Trophoblast cell (in vitro differentiated cells and primary cell): ENCODE data around the gene ZNF718. TPM values are rescaled to one million over a fixed set of nuclear protein-coding genes. Genes with fewer than 3 reads are reported as not detected.
"Not testable (repeated sequence)": the region's sequence is repeated elsewhere in the genome, so short reads cannot be mapped to it uniquely, and the experiment has no call there.

Experiments
- DNase-seq, 2 donors: peaks; one replicate each; pipeline ENCODE4 v3.0.0-alpha.2; 2016
- H2AFZ ChIP-seq: 2 replicates; pipeline ENCODE4 v1.6.1; 2013; ENCODE audit warnings: low read length, moderate library complexity, mild to moderate bottlenecking; ENCODE audit not compliant: insufficient read depth, poor library complexity
- H2AK5ac ChIP-seq: 2 replicates; pipeline ENCODE4 v1.6.1; 2013; ENCODE audit warnings: mild to moderate bottlenecking, low read length
- H2BK120ac ChIP-seq: 2 replicates; pipeline ENCODE4 v1.6.1; 2013; ENCODE audit warnings: low read length, mild to moderate bottlenecking, moderate library complexity; ENCODE audit not compliant: insufficient read depth, poor library complexity
- H2BK12ac ChIP-seq: 2 replicates; pipeline ENCODE4 v1.6.1; 2013; ENCODE audit warnings: mild to moderate bottlenecking, low read length, moderate library complexity
- H2BK5ac ChIP-seq: 2 replicates; pipeline ENCODE4 v1.6.1; 2013; ENCODE audit warnings: low read length, low read depth, moderate library complexity, mild to moderate bottlenecking; ENCODE audit not compliant: poor library complexity
- H3K14ac ChIP-seq: 2 replicates; pipeline ENCODE4 v1.6.1; 2013; ENCODE audit warnings: mild to moderate bottlenecking, low read length
- H3K18ac ChIP-seq: 2 replicates; pipeline ENCODE4 v1.6.1; 2013; ENCODE audit warnings: mild to moderate bottlenecking, low read length
- H3K23ac ChIP-seq: 2 replicates; pipeline ENCODE4 v1.6.1; 2013; ENCODE audit warnings: low read length
- H3K27ac ChIP-seq: 2 replicates; pipeline ENCODE4 v1.5.1; 2013; ENCODE audit warnings: low read depth, mild to moderate bottlenecking, inconsistent platforms, low read length, moderate library complexity
- H3K27me3 ChIP-seq: 2 replicates; pipeline ENCODE4 v1.6.1; 2013; ENCODE audit warnings: inconsistent platforms, mild to moderate bottlenecking, low read length, moderate library complexity; ENCODE audit not compliant: insufficient read depth
- H3K36me3 ChIP-seq, 2 experiments: 1 replicate in 1 of 2; 2 replicates in 1 of 2; pipeline ENCODE4 v1.6.1; 2013; ENCODE audit warnings: low read length in 2 of 2, mild to moderate bottlenecking in 2 of 2, moderate library complexity in 1 of 2; ENCODE audit not compliant: insufficient read depth in 2 of 2, control insufficient read depth in 1 of 2
- H3K4ac ChIP-seq: 2 replicates; pipeline ENCODE4 v1.6.1; 2013; ENCODE audit warnings: low read depth, mild to moderate bottlenecking, low read length, moderate library complexity
- H3K4me1 ChIP-seq, 2 experiments: 1 replicate in 1 of 2; 2 replicates in 1 of 2; pipeline ENCODE4 v1.6.1; 2013; ENCODE audit warnings: low read length in 2 of 2, mild to moderate bottlenecking in 2 of 2, moderate library complexity in 1 of 2; ENCODE audit not compliant: insufficient read depth in 2 of 2, control insufficient read depth in 1 of 2
- H3K4me2 ChIP-seq: 2 replicates; pipeline ENCODE4 v1.6.1; 2013; ENCODE audit warnings: inconsistent platforms, mild to moderate bottlenecking, low read length, moderate library complexity
- H3K4me3 ChIP-seq: 2 replicates; pipeline ENCODE4 v1.5.1; 2013; ENCODE audit warnings: mild to moderate bottlenecking, low read depth, low read length, inconsistent platforms
- H3K79me1 ChIP-seq: one replicate; pipeline ENCODE4 v1.6.1; 2013; ENCODE audit warnings: low read length
- H3K79me2 ChIP-seq: 2 replicates; pipeline ENCODE4 v1.6.1; 2013; ENCODE audit warnings: low read length, mild to moderate bottlenecking; ENCODE audit not compliant: control insufficient read depth, insufficient read depth, poor library complexity
- H3K9ac ChIP-seq: 2 replicates; pipeline ENCODE4 v1.6.1; 2013; ENCODE audit warnings: mild to moderate bottlenecking, low read length
- H3K9me3 ChIP-seq: 2 replicates; pipeline ENCODE4 v1.6.1; 2013; ENCODE audit warnings: low read depth, mild to moderate bottlenecking, control low read depth, inconsistent platforms, low read length; ENCODE audit not compliant: insufficient read depth
- H4K12ac ChIP-seq: 2 replicates; pipeline ENCODE4 v1.6.1; 2013; ENCODE audit warnings: low read depth, mild to moderate bottlenecking, low read length, moderate library complexity
- H4K8ac ChIP-seq: 2 replicates; pipeline ENCODE4 v1.6.1; 2013; ENCODE audit warnings: low read depth, mild to moderate bottlenecking, low read length, moderate library complexity
- H4K91ac ChIP-seq: one replicate; pipeline ENCODE4 v1.6.1; 2013; ENCODE audit warnings: low read depth, mild to moderate bottlenecking, low read length, moderate library complexity
- WGBS: extraction: QIAGEN DNeasy Blood & Tissue Kit; methylation state at CpG from one replicate; pipeline ENCODE4 v1.1.7; 2013; ENCODE audit warnings: missing lambda C conversion rate; ENCODE audit not compliant: insufficient read length, insufficient coverage; ENCODE audit errors: extremely low coverage; 5-methylcytosine and 5-hydroxymethylcytosine counted together
- polyA plus RNA-seq: library from polyadenylated mRNA; stranded (reverse); fragments of 200-250 nt; gene quantifications from 2 replicates; pipeline ENCODE4 v1.2.3, GENCODE V29; 2013

The ZNF718 gene
- 4.7 and 5.4 TPM in 2 replicates for polyA plus RNA-seq

DNA sequence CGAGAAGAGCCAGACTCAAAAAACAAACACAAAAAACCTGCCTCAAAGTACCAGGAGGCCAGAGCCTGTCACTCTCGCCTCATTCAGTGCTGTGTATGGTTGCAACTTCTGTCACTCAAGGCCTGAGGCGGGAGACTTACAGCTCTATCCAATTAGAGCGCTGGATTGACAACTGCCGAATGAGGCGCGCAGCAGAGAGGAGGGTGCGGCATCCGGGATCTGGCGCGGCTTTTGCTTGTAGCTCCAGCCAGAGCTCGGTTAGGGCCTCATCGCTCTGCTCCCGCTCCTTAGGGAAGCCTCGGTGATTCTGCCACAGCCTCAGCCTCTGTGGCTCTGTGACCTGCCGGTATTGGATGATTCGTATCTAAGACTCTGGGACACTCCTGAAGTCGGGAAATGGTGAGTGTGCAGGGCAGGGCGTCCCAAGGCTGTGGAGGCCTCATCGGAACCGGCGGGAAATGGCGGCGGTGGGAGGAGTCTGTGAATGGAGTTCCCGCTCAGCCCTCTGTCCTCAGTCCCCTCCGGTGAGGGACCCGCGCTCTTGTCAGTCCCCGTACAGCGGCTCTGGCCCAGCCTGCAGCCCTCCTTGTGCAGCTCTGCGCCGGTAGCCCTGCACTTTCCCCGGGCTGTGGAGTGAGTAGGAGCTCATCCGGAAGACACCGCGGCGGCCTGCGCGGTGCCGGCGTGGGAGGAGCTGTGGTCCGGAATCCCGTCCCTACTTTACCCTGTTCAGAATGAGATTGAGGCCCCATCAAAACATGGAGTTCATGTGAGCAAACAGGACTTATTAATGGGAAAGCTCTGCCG lies at the start of gene ZNF718:
TSS of gene ZNF718 (plus strand) at position 227 of the 807 bp plus-strand sequence. CDS start at position 397, 170 bp downstream.
- H3K4ac ChIP-seq: peak within 1 kb of the TSS; percentile 97
- peaks cover 12% of the 10 kb centered on the region for H3K79me1 ChIP-seq
- peak within 1 kb of the TSS; percentile 85 for H3K9ac ChIP-seq
- H4K12ac ChIP-seq: peak within 1 kb of the TSS; percentile 93
- H3K18ac ChIP-seq: peak within 1 kb of the TSS; percentile 93
- H4K8ac ChIP-seq: peak within 1 kb of the TSS; percentile 97
- peak within 1 kb of the TSS; percentile 83 for H3K14ac ChIP-seq
- peak within 1 kb of the TSS; percentile 97 for H3K4me3 ChIP-seq
- H3K4me2 ChIP-seq: peak within 1 kb of the TSS; percentile 100
- DNase-seq: peak; percentile 96 to 100
- peaks cover 5 to 9% of the 10 kb centered on the region in 2 experiments for H3K4me1 ChIP-seq
- peak within 1 kb of the TSS; percentile 78 for H3K27ac ChIP-seq
- peaks cover 16% of the 10 kb centered on the region for H3K79me2 ChIP-seq
- H2BK5ac ChIP-seq: peak within 1 kb of the TSS; percentile 71
- H2AK5ac ChIP-seq: peak within 1 kb of the TSS; percentile 65
- H4K91ac ChIP-seq: peak within 1 kb of the TSS; percentile 63
- no peaks in the 10 kb centered on the region for H3K27me3 ChIP-seq
- no peak within 1 kb of the TSS for H2BK12ac ChIP-seq
- H3K36me3 ChIP-seq: peaks cover 8 to 17% of the 10 kb centered on the region in 2 experiments
- H2BK120ac ChIP-seq: peak within 1 kb of the TSS; percentile 70
- no CpG with 5 or more reads among the region's 44 CpGs for whole genome bisulfite sequencing
- peak within 1 kb of the TSS; percentile 91 for H2AFZ ChIP-seq
- no peak within 1 kb of the TSS for H3K23ac ChIP-seq
- no peaks in the 10 kb centered on the region for H3K9me3 ChIP-seq

DNA sequence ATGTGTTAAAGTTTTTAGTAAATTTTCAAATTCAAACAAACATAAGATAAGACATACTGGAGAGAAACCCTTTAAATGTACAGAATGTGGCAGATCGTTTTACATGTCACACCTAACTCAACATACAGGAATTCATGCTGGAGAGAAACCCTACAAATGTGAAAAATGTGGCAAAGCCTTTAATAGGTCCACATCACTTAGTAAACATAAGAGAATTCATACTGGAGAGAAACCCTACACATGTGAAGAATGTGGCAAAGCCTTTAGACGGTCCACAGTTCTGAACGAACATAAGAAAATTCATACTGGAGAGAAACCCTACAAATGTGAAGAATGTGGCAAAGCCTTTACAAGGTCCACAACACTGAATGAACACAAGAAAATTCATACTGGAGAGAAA lies 38.4 kb upstream of the ZNF718 start:
- WGBS: no CpG with 5 or more reads among the region's 3 CpGs
- Histone ChIP-seq H3K18ac (no peak overlapping the region), H2AFZ (no peak overlapping the region), H3K27ac (no peak overlapping the region), H3K4me3 (no peak overlapping the region), H3K27me3 (no peaks in the 10 kb centered on the region), H4K8ac (no peak overlapping the region), H3K4me2 (no peak overlapping the region), H2BK120ac (no peak overlapping the region), H3K79me1 (no peaks in the 10 kb centered on the region), H2AK5ac (no peak overlapping the region), H2BK12ac (no peak overlapping the region), H4K12ac (no peak overlapping the region), H3K4me1 (no peaks in the 10 kb centered on the region), H3K23ac (no peak overlapping the region), H4K91ac (no peak overlapping the region), H3K9me3 (peaks cover 9% of the 10 kb centered on the region), H3K4ac (no peak overlapping the region), H3K79me2 (no peaks in the 10 kb centered on the region), H3K9ac (no peak overlapping the region), H3K14ac (no peak overlapping the region), H3K36me3 (peaks cover 8% of the 10 kb centered on the region in 2 experiments), H2BK5ac (no peak overlapping the region)
- no peak for DNase-seq

DNA sequence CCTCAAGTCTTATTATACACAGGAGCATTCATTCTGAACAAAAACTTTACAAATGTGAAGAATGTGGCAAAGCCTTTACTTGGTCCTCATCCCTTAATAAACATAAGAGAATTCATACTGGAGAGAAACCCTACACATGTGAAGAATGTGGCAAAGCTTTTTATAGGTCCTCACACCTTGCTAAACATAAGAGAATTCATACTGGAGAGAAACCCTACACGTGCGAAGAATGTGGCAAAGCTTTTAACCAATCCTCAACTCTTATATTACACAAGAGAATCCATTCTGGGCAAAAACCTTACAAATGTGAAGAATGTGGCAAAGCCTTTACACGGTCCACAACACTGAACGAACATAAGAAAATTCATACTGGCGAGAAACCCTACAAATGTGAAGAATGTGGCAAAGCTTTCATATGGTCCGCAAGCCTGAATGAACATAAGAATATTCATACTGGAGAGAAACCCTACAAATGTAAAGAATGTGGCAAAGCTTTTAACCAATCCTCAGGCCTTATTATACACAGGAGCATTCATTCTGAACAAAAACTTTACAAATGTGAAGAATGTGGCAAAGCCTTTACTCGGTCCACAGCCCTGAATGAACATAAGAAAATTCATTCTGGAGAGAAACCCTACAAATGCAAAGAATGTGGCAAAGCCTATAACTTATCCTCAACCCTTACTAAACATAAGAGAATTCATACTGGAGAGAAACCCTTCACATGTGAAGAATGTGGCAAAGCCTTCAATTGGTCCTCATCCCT lies 37.6 kb upstream of the ZNF718 start:
- not testable (repeated sequence) for H3K4me3 ChIP-seq, H3K4ac ChIP-seq, H3K79me2 ChIP-seq, H2AFZ ChIP-seq, H2BK12ac ChIP-seq, H2BK120ac ChIP-seq, H4K91ac ChIP-seq, H3K4me2 ChIP-seq, H2AK5ac ChIP-seq, H3K9me3 ChIP-seq, H3K27me3 ChIP-seq, H3K14ac ChIP-seq, H3K9ac ChIP-seq, H3K4me1 ChIP-seq, H2BK5ac ChIP-seq, H3K23ac ChIP-seq, H4K12ac ChIP-seq, H3K27ac ChIP-seq, H3K18ac ChIP-seq, H4K8ac ChIP-seq, H3K36me3 ChIP-seq, DNase-seq, H3K79me1 ChIP-seq
- no CpG with 5 or more reads among the region's 7 CpGs for WGBS

DNA sequence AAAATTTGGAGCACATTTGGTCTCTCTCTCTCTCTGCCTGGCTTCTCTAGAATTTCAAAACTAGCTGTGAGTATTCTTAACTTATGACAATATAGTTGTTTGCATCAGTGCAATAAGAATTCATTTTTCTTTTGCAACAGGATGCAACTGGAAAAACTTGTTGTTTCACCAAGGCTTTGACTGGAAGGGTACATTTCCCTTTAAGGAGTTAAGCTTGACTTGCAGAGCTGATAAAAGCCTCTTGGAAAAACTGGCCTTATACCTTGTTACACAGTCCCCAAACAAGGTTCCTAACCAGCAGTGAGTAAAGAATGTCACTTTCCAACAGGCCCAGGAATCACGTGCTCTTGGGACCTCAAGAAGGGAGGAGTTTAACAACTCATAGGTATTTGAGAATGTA lies 25.9 kb upstream of the ZNF718 start:
- no peaks in the 10 kb centered on the region for H3K36me3 ChIP-seq
- H3K14ac ChIP-seq: no peak overlapping the region
- H3K4me1 ChIP-seq: no peaks in the 10 kb centered on the region
- H3K79me2 ChIP-seq: no peaks in the 10 kb centered on the region
- H3K4ac ChIP-seq: no peak overlapping the region
- DNase-seq: peak in 1 of 2 donors; percentile 28
- H2AFZ ChIP-seq: no peak overlapping the region
- H3K23ac ChIP-seq: no peak overlapping the region
- H4K91ac ChIP-seq: no peak overlapping the region
- H2BK5ac ChIP-seq: no peak overlapping the region
- no peaks in the 10 kb centered on the region for H3K79me1 ChIP-seq
- no peak overlapping the region for H3K27ac ChIP-seq
- no peak overlapping the region for H4K8ac ChIP-seq
- H3K9ac ChIP-seq: no peak overlapping the region
- no peak overlapping the region for H4K12ac ChIP-seq
- H3K4me2 ChIP-seq: no peak overlapping the region
- WGBS: no CpG with 5 or more reads among the region's 1 CpG
- H2BK12ac ChIP-seq: no peak overlapping the region
- no peak overlapping the region for H3K18ac ChIP-seq
- H2BK120ac ChIP-seq: no peak overlapping the region
- H3K9me3 ChIP-seq: peaks cover 19% of the 10 kb centered on the region
- no peak overlapping the region for H3K4me3 ChIP-seq
- H3K27me3 ChIP-seq: no peaks in the 10 kb centered on the region
- no peak overlapping the region for H2AK5ac ChIP-seq
